Hepatocyte (in vitro differentiated cells): Measurements from ENCODE around the gene GLS.

Experiments used
- CTCF ChIP-seq: fragments of 200-600 bp; sonication (generic); IDR thresholded peaks from 2 replicates; pipeline ENCODE4 v1.5.1; 2016; ENCODE audit warnings: antibody characterized with exemption, mild to moderate bottlenecking; ENCODE audit not compliant: poor library complexity
- EZH2 ChIP-seq: fragments of 200-600 bp; sonication (generic); IDR thresholded peaks from 2 replicates; pipeline ENCODE4 v1.6.1; 2016; ENCODE audit warnings: antibody characterized with exemption, mild to moderate bottlenecking, borderline replicate concordance
- EZH2phosphoT487 ChIP-seq: fragments of 200-600 bp; sonication (generic); IDR thresholded peaks from one replicate; pipeline ENCODE4 v1.6.1; 2018; ENCODE audit warnings: antibody characterized with exemption, mild to moderate bottlenecking, low read depth, moderate library complexity; ENCODE audit not compliant: unreplicated experiment, severe bottlenecking

- TF ChIP-seq CTCF (no peak), EZH2 (no peak), EZH2phosphoT487 (no peak)
Measured at GRCh38 chr2:190880378-190881083, at the start of gene GLS.
